Activated CD4-positive, alpha-beta T cell treated with anti-CD3 and anti-CD28 coated beads for 24 hours (primary cell): ENCODE measurements around the gene CYYR1.

Experiments
- DNase-seq, 2 donors: peaks; one replicate each; pipeline ENCODE4 v3.0.0-alpha.2; 2020; ENCODE audit warnings: low read depth in 2 of 2

Gene CYYR1

DNA sequence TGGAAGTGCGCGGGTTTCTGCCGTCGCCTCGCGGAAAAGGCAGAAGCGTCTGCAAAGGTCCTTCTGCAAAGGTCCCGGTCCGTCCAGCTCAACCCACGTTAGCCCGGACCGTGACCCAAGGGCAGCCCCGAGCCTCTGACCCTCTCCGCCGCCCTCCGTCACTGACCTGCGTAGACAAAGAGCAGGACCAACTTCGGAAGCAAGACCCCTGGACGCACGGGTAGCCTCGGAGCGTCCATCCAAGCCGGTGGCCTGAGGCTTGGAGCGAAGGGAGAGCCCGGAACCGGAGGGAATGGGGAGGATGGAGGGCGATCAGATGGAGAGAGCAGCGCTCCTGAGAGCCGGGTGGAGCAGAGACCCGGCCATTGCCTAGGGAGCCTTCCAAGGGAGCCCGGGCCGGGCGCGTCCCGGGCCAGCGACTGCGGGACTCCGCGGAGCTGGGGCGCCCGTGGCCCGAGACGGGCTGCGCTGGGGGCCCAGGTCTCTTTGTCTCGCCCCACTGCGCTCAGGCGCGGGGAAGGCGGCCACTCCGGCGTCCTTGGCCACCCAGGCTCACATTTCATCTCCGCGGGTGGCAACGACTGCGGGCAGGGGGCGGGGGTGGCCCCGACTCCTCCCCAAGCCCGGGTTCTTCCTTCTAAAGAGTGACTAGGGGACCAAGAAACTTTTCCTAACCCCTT, at the start of gene CYYR1:
Gene CYYR1, minus strand, starts transcription at position 585 of the 680 bp plus-strand sequence. Its CDS starts 346 bp downstream, at position 239.
- no peak for DNase-seq

DNA sequence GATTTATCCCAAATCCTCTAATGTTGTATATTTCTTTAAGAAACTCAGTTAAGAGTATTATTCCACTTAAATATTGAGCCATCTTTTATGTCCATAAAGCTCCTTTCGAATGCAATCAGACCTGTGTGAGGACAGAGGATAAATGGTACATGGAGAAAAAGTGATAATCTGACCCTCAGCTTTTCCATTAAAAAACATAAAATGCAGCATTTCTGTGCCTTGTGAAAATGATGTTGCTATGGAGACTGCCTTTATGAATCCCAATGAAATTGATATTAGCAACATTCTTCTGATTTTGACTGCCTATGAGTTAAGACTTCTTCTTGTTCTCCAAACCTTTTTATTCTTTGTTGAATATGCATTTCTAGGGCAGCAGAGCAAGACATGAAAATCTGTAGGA, 44.1 kb upstream of the CYYR1 start:
- DNase-seq = no peak

DNA sequence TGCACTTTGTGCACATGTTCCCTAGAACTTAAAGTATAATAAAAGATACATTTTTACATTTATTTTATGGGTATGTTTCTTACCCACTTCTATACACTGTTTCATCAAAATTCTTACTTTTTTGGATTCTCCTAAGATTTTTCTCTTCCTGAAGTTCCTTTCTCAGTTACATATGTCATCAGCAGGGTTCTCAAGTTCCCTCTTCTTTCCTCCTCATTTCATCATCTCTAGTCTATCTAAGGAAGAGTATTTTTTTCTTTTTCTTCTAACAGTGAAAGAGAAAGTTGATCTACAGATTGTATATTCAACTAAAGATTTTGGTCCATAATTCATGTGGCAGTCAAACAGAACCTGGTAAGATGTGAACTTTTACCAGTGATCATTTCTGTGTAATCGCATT, 41.2 kb upstream of the CYYR1 start:
- no peak for DNase-seq

DNA sequence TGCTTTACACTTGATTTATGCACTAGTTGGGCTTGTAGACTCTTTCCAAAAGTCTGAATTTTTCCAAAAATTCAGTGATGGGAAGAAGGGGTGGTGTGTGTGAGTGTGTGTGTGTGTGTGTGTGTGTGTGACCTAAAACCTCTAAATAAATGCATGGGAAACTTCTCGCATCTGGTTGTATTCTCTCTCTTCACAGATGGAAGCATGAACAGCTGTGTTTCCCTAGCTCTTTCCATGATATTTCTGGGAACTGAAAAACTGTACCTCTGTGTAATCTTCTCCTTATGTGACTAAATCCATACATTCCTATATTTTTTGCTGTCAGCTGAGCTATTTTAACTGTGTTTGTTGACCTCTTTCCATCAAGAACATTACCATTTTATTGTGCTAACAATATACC, 26.2 kb upstream of the CYYR1 start:
- DNase-seq = no peak

DNA sequence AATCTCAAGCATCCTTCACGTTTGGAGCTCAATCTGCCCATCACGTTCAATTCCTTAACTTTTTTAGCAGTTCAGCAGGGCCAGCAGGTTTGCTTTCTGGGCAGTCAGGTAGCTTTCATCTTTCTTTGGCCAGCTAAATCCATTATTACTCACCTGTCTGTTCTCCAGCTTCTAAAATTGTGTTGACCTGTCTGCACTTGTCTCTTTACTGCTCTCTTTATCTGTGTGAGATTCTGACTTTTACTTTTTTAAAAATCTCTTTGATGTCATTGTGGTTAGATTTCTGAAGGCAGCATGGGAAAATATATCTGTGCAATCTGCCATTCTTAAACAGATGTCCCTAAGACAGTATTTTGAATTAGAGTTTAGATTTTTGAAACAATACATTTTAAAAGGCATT, 24.9 kb upstream of the CYYR1 start:
- DNase-seq = no peak

DNA sequence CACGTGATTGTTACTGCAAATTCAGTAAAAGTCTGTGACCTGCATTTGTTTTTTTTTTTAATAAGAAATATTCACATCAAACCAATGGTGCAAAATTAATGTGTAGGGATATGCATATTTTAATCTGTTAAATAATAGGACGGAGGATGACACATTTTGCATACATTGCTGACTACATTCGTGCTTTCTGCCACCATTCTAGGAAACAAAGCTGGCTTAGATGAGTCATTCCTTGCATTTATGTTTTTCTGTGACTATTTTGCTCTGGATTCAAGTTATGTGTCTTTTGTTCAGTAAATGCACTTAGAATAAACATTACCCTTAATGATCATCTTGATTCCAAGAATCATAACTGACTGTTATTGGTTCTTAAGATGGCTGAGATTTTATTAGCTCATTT, 23.9 kb upstream of the CYYR1 start:
- DNase-seq = no peak

DNA sequence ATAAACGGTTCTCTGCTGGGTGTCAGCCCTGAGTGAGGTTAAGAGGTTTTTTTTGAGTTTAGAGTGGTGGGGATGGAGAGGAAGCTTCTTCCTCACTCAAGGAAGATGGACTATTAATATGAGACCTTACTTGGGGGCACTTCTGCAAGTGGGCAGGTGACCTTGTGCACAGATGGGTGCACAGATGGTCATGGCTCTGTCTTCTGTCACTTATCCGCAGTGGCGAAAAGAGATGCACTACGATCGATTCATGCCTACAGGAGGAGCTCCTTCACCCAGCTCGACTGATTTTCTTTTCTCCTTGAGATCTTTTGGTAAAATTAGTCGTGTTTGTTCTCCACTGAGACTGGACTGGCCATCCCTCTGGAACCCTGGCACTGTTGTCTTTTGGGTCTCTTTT, 22.9 kb upstream of the CYYR1 start:
- no peak for DNase-seq

DNA sequence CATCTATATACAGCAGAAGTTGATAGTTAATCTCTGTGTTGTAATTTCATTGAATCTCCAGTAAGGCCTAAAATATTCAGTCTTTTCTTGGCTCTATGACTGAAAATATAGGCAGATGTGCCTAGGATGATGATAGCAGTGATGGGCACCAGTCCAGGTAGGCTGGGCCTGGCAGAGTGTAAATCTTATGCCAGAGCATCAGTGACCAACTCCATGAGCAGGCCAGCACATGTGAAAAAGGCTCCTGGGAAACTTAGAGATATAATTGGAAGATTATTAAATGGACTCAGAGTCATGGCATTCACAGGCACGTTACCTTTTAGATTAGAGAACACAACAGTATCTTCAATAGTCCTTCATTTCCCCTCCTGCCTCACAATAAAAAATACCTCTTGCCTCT, 20.7 kb upstream of the CYYR1 start:
- no peak for DNase-seq

DNA sequence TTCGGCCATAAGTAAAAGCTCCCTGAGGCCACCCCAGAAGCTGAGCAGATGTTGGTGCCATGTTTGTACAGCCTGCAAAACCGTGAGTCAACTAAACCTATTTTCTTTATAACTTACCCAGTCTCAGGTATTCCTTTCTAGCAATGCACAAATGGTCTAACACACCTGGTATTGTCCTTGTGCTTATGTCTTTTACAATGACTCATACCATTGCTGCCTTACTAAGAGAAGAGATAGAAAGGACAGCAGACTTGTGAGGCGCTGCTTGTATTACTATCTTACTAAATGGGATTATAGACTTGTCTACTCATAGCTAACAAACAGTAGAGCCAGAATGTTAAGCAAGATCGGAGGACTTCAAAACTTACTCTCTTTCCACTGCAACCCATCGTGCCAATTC, 18.5 kb upstream of the CYYR1 start:
- DNase-seq = no peak

DNA sequence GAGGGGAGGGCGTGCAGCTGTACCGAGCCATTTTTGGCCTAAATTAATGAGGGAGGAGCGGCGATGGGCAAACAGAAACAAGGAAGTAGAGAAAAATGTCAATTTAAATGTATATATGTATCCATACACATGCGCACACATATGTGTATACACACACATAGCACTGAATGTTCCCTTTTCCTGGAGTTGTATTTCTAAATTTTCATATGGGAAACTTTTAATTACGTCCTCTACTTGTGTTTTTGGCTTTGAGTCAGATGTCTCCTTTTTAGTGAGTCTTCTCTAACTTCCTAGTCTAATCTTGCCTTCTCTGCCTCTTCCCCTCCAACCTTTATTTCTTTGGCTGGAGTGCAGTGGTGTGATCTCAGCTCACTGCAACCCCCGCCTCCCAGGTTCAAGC, 15.4 kb upstream of the CYYR1 start:
- no peak for DNase-seq

DNA sequence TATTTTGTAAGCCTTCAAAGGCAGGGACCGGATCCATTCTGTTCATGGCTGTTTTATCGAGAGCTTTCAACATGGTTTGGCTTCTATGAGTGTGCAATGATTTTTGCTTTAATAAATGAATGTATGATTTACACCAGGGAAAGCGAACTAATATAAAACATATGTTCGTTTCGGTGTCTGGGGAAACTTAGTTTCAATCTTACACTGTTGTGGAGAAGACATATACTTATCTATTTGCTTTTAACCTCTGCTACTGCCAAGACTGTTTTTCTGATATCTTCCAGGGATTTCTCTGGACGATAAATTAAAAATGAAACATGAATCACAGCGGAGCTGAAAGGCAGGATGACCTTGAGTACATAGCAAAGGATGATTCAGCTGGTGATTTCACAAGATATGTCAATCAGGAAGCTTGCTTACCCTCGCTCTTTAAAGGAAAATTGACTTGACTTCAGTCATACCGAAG, 14.7 kb upstream of the CYYR1 start:
- DNase-seq = no peak

DNA sequence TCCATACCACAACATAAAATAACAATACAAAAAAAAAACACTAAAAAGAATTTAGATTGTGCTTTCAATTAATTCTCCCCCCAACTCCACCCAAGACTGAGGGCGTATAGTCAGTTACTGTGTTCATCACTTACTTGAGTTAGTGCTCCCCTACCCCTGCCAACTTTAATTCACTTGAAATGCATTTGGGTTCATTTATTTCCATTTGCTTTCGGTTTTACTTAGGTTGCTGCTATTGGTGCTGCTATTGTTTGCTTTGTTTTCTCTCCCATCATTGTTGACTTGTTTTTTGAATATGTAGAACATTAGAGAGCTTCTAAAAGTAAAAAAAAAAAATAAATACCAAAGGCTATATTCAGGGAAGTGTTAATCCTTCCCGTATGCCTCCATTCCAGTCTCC, 10.7 kb upstream of the CYYR1 start:
- DNase-seq = no peak

DNA sequence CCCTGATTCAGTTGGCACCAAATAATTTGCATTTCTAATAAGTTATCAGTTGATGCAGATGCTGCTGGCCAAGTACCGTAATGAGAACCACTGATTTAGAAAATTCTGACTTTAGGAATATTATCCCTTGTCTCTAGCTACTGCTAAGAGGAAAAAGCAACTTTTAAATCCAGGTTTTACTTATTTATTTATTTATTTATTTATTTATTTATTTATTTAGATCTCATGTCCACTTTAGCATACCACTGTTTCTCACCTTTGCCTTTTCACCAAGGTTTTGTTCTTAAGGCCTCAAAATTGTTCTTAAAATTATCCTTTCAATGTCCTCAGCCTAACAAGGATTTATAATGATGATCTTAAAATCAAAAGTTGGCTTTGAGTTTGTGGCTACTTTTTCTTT, 8.7 kb upstream of the CYYR1 start:
- DNase-seq = no peak

DNA sequence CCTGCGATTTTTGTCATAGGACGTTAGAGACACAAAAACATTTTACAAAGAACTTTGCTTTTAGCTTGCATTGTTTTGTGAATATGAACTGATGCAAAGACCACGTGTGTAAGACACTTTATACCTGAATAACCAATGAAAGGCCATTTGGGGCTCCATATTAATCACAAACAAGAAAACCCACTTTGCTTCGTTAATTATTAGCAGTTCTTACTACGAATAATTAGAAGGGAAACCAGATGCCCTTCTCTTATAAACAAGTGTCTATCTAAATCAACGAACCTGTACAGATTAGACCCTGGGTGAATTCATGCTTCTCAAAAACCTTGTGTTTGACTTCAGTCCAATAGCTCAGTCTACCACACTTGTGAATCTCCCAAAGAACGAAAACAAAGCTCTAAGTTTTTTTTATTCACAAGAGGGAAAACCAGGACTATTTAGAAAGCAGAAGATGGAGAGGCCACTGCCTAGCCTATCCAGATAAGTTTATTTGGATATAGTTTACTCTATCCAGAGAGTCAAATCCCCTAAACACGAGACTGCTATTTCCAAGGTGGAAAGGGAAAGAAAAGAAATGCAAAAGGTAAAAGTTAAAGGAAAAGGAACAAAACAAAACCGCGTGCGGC, 897 bp downstream of the CYYR1 start:
- DNase-seq = no peak

DNA sequence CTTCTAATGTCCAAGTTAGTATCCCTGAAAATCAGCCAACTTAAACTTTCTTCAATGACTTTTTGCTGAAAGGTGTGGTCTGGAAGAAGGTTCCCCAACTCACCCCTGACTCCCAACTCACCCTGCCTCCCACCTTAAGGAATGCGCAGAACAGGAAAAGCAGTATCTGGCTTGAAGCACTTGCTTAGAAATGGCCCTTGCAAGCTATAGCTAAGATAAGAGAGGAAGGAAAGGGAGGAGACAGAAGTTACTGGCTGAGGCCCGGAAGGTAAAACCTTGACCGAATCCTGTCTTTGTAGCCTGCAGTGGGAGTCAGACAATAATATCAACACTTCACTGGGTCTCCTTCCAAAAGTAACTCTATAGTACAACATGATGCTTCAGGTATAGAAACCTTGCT, 2.9 kb downstream of the CYYR1 start:
- DNase-seq = no peak

DNA sequence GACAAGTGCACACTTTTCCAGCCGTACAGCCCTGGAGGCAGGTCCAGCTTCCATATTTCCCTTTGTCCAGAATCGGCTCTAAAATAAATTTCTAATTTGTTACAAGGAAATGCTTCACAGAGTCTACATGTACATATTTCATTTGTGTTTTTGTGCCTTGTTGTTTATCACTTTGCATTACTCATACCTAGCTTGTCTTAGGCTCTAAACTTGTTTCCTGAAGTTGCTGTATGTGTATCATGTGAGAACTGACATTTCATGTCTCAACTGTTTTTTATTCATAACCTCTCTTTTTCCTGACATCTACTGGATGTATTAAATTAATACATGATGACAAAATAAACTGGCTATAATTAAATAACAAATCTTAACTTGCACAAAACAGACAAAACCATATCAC, 7.5 kb downstream of the CYYR1 start:
- no peak for DNase-seq

DNA sequence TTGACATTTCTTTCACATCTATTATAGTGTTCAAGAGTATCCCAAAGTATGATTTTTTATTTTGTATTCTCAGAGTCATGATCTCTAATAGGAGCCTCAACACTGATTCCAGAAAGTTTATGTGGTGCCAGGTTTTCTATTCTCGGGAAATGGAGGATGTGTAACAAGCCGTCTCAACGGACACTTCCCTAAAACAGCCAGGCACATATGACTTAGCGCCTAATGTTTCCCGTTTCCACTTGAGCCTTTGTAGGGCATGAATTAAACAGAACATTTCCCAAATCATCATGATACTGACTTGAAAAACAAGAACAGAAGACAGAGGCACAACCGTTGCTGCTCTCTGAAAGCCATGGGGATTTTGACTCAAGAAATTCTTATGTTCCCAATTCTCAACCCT, 8.0 kb downstream of the CYYR1 start:
- DNase-seq = no peak

DNA sequence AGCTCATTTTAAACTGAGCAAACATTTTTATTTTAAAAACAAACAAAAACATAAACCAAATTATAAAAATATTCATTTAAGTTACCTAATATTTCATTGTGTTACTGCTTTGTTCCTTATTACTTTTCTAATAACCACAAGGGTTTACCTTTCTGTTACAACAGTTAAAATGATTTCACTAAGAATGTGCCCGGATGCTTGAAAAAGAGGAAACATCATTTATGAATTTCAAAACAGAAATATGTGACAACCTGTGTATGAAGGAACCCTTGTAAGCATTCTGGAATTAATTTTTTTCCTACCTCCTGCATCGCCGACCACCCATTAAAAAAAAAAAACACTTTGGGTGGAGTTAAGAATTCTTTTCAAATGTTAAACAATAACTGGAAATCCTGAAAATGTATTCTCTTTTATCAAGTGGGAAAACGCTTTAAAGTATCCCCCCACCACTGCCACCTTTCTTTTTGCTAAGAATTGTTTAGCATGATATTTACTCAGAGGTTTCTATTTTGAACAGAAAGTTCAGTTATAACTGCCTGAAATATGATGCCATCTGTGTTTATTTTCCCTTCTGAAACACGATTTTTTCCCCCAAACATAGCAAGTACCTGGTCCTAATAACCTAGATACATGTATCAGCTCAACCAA, 9.1 kb downstream of the CYYR1 start:
- no peak for DNase-seq

DNA sequence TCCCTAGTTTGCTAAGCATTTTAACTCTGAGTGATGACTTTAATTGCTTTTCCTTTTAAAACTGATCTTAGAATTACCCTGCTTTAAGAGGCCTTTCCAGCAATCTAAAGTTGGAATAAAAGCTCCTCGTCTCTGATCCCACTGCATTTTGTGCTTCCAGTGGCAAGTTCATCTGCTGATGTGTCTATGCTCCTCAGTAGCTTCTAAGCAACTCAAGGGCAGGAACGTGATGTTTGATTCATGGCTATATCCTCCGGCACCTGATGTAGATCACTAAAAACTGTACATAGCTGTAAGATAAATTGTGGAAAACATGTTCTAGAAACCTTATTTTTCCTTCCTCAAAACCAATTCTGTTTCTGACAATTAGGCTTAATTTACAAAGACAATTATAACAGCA, 12.5 kb downstream of the CYYR1 start:
- DNase-seq = no peak

DNA sequence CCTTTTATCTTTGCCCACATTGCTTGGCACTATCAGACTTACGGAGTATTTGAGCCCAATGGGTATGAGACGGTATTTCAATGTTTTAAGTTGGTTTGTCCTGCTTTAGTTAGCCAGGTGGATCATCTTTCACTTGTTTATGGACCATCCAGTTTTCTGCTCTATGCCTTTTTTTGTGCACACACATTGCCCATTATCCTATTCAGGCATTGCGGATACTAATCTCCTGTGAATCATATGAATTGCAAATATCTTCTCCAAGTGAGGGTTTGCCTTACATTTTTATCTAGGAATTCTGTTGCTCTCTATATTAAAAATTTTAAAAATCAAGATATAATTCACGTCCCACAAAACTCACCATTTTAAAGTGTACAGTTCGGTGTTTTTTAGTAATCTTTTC, 14.0 kb downstream of the CYYR1 start:
- DNase-seq = no peak

DNA sequence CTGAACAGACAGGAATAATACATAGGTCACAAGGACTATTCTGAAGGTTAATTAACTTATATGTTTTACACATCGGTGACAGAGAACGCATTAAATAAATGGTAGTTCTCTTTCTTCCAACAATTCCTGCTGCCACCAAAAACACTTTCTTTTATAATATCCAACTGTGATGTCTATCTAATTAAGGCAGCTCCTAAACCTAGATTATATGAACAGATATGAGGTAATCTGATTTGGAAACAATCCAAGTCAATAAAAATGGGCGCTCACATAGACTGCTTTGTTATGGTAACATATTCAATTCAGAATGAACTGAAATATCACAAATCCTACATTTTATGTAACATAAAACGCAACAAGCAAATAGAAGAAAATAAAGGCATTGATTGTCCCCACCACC, 16.0 kb downstream of the CYYR1 start:
- no peak for DNase-seq

DNA sequence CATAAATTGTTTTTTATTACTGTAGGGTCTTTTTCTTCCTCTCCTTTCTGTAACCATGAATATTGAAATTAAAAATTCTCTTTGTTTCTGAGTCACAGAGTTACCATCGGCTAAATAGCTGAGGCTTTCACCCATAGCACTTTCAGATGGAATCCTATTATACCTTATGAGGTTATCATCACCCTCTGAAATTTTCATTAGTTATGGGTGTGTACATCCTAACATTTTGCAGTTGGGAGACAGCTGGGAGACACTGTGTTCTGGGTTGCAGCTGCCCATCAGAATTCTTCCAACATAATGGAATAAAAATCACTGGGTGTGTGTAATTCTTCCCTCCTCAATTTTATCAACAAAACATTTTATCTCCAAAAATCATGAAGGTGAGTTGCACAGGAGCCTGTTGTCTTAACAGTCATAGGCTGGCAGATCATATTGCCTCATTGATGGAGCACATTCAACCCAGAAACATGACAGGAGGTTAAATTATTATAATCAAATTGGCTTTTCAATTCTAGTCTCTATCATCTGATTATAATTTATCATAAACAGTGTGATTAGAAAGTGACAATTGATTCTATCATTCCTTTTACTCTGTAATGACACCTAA, 17.4 kb downstream of the CYYR1 start:
- no peak for DNase-seq

DNA sequence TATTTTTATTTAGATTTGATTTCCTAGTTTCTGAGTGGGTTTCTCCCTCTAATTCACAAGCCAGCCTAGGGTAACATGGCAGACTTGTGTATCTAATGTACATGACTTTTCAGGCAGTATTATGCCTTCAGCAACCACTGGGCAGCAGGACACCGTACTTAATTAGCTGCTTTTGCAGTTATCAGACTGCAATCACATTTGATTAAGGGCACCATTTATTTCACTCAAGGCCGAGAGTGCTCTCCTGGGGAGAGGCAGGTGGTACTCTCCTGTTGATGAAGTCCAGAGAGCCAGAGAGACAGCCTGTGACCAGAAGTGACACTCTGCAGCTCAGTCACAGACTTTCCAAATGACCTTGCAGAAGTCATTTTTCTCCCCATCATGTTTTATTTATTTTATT, 18.7 kb downstream of the CYYR1 start:
- no peak for DNase-seq
